Activated CD4-positive, CD25-positive, alpha-beta regulatory T cell (primary cell): ENCODE measurements around the gene ANO9.

ENCODE experiments used
- DNase-seq, 4 experiments: peaks; one replicate each; lab custom pipeline; 2025; lab: John Stamatoyannopoulos, UW

Gene ANO9

DNA sequence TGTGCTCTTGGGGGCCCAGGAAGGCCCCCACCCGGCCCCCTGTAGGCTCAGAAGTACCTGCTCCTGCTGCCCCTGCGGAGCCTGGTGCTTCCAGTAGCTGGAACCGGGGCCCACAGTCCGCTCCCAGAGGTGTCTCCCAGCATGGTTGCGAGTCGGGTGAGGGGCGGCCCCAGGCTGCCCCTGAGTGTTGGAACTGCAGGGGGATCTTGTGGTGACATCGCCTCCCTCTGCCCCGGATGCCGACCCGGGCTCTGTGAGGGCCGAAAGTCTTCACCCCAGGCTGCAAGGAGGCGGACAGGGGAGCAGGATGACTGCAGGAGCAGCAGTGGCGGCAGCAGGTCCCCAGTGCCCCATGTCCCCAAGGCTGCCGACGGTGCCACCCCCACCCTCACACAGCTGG is 57.3 kb downstream of the ANO9 start:
- DNase-seq: no peak

DNA sequence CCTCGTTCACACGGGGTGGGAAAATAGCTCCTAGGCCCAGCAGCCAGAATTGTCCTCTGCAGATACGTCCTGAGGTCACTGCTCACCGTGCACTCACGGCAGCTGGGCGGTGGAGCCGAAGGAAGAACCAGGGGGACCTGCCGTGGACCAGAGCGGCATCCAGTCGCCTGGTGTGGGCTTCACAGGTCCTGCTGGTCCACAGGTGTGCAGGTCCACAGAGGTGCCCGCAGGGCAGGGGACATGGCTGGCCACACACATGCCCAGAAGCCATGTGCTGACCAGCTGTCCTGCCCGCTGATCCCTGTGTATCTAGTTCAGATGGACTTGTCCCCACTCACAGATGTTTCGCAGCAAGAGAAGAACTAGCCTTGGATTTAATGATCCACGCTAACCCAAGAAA is 58.4 kb downstream of the ANO9 start:
- DNase-seq: no peak

DNA sequence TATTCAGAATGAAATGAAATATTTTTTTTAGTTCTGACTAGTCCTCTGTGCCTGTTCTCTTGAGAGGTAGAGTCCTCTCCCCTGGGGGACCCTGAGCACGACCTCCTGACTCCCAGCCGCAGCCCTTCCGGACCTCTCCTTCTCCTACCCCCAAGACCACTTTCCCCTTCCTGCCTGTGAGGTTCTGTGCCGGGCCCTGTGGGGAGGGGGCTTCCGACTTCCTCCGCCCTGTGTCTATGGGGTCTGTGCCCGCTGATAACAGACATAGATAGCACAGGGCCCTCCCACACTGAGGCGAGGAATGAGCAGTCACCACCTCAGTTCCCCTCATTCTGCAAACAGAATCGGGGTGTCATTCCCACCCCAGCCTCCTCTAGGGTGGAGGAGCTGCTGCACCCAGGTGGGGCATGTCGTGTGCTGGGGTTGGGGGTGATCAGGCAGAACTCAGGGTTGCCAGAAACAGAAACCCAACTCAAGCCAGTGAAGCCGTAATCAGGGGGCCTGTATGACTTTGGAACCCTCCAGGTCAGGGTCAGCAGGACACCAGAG is 59.7 kb downstream of the ANO9 start:
- no peak for DNase-seq

- no peak for DNase-seq
Measured at GRCh38 chr11:381501-382072, 60.2 kb downstream of the ANO9 start.

DNA sequence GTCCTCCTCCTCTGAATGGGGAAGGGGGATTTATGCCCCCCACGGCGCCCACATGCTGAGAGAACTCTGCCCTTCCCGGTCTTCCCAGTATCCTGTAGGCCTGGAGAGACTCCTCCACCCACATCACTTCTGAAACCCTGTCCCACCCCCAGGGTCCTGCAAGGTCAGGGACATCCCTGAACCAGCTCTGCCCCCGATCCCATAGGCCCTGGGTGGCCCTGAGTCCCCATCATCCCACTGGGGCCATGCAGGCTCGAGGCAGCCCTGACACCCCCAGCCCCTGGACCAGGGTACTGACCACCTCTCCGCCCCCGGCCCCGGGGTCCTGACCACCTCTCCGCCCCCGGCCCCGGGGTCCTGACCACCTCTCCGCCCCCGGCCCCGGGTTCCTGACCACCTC is 60.8 kb downstream of the ANO9 start:
- DNase-seq: no peak

- no peak for DNase-seq
Measured at GRCh38 chr11:380491-380890, 61.3 kb downstream of the ANO9 start.

DNA sequence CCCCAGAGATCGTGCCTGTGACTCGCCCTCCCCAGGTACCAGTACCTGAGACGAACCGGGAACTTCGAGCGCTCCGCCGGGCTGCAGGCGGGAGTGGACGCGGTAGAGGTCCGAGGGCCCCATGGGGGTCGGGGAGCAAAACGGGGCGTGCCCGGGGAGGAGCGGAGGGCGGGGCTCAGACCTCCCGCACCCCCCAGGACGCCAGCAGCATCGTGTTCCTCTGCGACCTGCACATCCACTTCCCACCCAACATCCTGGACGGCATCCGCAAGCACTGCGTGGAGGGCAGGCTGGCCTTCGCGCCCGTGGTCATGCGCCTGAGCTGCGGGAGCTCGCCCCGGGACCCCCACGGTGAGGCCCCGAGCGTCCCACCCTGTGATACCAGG is 61.7 kb downstream of the ANO9 start:
- no peak for DNase-seq

- DNase-seq: no peak
Measured at GRCh38 chr11:379205-380094, 62.4 kb downstream of the ANO9 start.

GRCh38 chr11:377883-378500 is 63.8 kb downstream of the ANO9 start:
- no peak for DNase-seq

- DNase-seq: no peak
Measured at GRCh38 chr11:377174-377865, 64.5 kb downstream of the ANO9 start.

DNA sequence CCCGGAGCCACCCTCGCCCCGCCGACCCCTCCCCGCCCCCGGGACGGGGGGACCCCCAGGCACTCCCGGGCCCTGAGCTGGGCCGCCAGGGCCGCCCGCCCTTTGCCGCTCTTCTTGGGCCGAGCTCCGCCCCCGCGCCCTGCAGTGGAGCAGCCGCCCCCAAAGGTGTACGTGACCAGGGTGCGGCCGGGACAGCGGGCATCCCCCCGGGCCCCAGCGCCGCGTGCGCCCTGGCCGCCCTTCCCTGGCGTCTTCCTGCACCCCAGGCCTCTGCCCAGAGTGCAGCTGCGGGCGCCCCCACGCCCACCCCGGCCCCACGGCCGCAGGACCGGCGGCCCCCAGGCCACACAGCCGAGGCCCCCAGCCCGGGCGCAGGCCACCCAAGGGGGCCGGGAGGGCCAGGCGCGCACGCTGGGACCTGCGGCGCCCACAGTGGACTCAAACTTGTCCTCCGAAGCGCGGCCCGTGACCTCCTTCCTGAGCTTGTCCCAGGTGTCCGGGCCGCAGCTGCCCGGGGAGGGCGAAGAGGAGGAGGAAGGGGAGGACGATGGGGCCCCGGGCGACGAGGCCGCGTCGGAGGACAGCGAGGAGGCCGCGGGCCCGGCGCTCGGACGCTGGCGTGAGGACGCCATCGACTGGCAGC is 65.2 kb downstream of the ANO9 start:
- no peak for DNase-seq

DNA sequence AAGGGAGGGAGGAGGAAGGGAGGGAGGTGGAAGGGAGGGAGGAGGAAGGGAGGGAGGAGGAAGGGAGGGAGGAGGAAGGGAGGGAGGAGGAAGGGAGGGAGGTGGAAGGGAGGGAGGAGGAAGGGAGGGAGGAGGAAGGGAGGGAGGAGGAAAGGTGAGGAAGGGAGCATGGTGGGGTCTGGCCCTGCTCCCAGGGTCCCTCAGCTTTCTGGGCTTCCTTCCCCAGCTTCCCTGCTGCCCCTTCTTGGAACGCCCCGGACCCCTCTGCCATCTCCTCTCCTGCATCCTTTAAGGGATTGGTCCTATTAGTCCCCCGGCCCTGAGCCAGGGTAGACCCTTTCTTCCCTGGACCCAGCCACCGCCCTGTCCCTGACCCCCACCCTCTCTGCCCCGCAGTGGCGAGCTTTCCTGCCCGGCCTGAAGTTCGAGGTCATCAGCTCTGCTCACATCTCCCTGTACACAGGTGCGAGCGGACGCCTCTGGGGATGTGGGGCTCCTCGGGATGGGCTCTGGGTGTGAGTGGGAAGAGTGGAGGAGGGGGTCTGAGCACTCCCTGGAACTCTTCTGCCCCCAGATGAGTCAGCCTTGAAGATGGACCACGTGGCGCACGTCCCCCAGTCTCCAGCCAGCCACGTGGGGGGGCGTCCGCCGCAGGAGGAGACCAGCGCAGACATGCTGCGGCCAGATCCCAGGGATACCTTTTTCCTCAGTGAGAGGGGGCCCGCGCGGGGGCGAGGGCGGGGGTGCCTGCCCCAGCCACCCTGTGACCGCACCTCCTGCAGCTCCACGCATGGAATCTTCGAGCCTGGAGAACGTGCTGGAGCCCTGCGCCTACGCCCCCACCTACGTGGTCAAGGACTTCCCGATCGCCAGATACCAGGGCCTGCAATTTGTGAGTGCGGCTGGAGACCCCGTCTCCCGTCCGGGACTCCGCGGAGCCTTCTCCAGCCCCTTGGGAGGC is 66.5 kb downstream of the ANO9 start:
- DNase-seq: no peak

DNA sequence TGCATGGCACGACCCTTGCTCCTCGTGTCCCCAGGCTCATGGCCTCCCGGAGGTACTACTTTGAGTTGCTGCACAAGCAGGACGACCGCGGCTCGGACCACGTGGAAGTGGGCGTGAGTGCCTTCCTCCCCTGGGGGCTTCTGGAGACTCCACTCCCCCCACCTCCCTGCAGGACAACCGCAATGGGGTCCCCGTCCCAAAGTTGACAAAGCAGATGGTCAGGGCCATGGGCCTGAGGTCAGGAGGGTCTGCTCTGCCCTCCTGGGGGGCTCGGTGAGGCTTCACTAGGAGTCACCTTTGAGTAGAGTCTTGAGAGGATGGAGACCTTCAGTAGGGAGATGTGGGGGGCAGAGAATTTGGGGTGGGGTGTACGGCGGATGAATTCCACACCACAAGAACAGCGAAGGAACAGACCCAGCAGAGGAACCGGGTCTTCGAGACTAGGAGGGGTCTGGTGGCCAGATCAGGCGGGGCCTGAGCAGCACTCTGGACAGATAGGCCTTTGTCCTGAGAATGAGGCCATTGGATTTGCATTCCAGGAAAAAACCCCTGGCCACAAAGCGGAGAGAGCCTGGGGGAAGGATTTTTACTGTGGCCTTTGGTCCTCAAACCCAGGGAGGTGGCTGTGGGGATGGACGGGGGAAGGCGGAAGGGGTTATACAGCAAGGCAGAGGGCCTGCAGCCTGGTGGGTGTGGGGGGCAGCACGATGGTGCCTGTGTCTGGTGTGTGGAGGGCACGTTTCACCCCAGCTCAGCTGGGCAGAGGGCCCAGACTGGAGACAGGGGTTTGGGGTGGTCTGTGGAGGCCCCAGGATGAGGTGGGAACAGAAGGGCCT is 67.9 kb downstream of the ANO9 start:
- DNase-seq: no peak

GRCh38 chr11:372809-373715 is 68.7 kb downstream of the ANO9 start:
- DNase-seq: no peak

- no peak for DNase-seq
Measured at GRCh38 chr11:371716-372590, 69.9 kb downstream of the ANO9 start.

DNA sequence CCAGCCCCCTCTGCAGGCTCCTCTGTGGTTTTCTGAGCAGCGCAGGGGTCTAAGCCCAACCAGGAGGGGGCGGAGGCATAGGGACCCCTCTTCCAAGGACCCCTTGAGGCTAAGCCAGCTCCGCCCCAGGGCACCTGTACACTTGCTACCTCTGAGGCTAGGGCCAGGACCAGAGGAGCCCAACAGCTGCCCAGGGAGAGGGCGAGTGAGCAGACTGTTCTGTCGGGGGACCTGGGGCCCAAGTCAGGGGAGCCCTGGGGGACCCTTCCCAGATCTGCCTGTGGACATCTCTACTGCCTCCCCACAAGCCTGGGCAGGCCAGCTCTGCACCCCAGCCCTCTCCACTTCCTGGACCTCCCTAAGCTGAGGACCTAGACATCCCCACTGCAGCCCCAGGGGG is 70.8 kb downstream of the ANO9 start:
- no peak for DNase-seq

DNA sequence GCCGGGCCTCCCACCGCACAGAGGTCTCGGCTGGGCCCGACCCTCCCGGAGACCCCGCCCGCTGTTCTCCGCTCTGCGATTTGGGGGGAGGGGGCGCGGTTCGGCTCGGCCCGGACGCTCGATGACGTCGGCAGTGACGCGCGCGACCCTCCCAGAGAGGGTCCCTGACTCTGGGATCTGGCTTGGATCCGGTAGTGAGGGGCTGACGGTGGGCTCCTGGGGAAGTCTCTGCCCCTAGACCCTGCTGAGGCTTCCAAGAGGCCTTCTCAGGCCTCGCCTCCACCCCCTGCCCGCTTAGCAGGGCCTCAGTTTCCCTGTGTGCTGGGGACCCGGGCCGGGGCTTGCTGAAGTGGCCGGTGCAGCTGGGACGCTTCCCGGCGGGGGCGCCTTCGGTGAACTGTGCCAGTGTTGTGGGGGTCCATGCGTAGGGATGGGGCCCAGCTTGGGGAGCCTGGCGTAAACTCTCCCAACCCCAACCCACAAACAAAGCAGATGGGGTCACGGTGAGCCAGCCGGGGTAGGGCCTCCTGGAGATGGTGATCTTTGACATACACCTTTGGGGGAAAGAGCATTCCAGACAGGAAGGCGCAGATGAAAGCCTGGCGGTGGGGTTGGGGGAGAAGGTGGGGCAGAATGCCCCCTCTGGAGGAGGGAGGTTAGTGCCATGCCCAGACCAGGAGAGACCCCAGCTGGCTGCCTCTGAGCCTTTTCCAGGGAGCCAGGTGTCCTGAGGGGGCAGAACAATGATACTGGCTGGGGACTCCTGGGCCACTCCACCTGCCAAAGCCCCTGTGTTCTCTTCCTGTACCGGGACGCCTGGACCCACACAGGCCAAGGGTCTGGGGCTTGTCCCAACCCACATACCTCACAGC is 71.5 kb downstream of the ANO9 start:
- no peak for DNase-seq
